Testis (tissue), 3 donors: ENCODE measurements around the gene MUC13. TPM values are rescaled to one million over a fixed set of nuclear protein-coding genes. Genes with fewer than 3 reads are reported as not detected.

Experiments used
- DNase-seq: peaks from one replicate; pipeline ENCODE4 v3.0.0-alpha.2; 2019
- H3K27ac ChIP-seq, 2 donors: fragments of 200-600 bp; sonication (generic); one replicate each; pipeline ENCODE4 v1.5.1; 2019
- H3K27me3 ChIP-seq: fragments of 200-600 bp; sonication (generic); one replicate; pipeline ENCODE4 v1.5.1; 2019
- H3K36me3 ChIP-seq: fragments of 200-600 bp; sonication (generic); one replicate; pipeline ENCODE4 v1.5.1; 2017; ENCODE audit warnings: low read depth; ENCODE audit errors: missing control alignments
- H3K4me1 ChIP-seq: fragments of 200-600 bp; sonication (generic); one replicate; pipeline ENCODE4 v1.5.1; 2019
- H3K4me3 ChIP-seq, 2 donors: fragments of 200-600 bp; sonication (generic); one replicate each; pipeline ENCODE4 v1.5.1; 2017 to 2019
- H3K9me3 ChIP-seq: fragments of 200-600 bp; sonication (generic); one replicate; pipeline ENCODE4 v1.5.1; 2017
- CTCF ChIP-seq, 3 experiments: fragments of 450-650 bp in 2 of 3; fragments of 200-600 bp in 1 of 3; sonication (generic) in 1 of 3; IDR thresholded peaks; one replicate each; pipeline ENCODE4 v1.5.1; 2016 to 2019; ENCODE audit warnings: antibody characterized with exemption in 3 of 3, mild to moderate bottlenecking in 2 of 3, moderate library complexity in 1 of 3
- POLR2A ChIP-seq: fragments of 450-650 bp; IDR thresholded peaks from one replicate; pipeline ENCODE4 v1.6.1; 2017; ENCODE audit warnings: antibody characterized with exemption, mild to moderate bottlenecking, moderate library complexity
- WGBS, 2 donors: methylation state at CpG; one replicate each; pipeline ENCODE4 v1.1.5; 2018; 5-methylcytosine and 5-hydroxymethylcytosine counted together
- intact Hi-C: fragments of 100-400 bp; cut with DNase I; formaldehyde crosslinking; loops from one replicate; pipeline ENCODE4 v1.15.1; 2023; ENCODE audit warnings: low total_unique reads
- polyA plus RNA-seq: library from polyadenylated mRNA; stranded (reverse); fragments of 350-450 nt; fragmentation: Illumina TruSeq; extraction: RNeasy Lipid Tissue Mini Kit (QIAGEN cat#74804); gene quantifications from one replicate; pipeline ENCODE4 v1.2.3, GENCODE V29; 2014; ENCODE audit warnings: low read depth, low replicate concordance; ENCODE audit not compliant: insufficient read depth
- total RNA-seq, 2 donors: library from RNA; depleted of rRNA; stranded (reverse); fragments of >200 nt; gene quantifications; one replicate each; pipeline ENCODE4 v1.2.3, GENCODE V29; 2016

Gene MUC13
- total and polyA plus RNA-seq, 3 donors from 2014 or later: 0.19 to 0.34 (median 0.24) TPM

DNA sequence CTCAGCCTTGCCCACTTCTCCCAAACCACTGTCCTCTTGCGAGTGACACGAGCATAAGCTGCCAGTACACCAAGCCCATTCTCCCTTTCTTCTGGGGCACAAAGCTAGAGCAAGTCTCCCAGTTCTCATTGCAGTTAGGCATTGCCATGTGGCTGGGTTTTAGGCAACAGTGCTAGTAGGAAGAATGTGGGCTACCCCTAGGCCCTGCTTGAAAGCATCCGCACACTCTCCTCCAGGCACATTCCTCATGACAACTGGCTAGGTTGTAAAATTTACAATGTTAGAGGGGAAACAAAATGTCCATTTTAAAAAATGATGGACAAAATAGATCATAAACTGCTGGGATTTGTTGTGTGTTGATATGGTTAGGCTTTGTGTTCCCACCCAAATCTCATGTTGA lies 67.0 kb downstream of the MUC13 start:
- Histone ChIP-seq H3K4me3 (no peak overlapping the region), H3K4me1 (no peaks in the 10 kb centered on the region), H3K36me3 (no peaks in the 10 kb centered on the region), H3K27ac (no peak overlapping the region), H3K27me3 (no peaks in the 10 kb centered on the region), H3K9me3 (no peaks in the 10 kb centered on the region)
- intact Hi-C loops: no loop called here
- 95 to 96% methylated on average over 3 of the region's 3 CpGs for WGBS, 2 donors
- TF ChIP-seq POLR2A: no peak
- no peak for TF ChIP-seq CTCF (IDR thresholded peaks at IDR 0.05)
- no peak for DNase-seq

DNA sequence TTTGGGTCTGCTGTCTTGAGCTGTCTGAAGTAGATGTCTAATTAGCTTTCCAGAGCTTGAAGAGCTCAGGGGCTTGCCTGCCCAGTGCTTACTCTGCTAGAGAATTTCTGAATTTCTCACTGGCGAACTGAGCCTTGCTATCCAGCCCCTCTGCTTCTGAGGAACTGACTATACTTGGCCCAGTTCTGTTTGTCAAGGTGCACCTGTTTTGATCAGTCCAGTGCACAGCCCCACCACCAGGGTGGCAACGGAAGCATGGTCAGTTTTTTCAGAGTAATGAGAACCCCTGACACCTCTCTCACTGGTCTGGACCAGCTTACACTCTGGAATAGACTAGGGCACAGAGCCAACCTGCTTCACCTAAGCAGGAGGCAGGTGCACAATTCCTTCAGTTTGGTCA lies 72.5 kb downstream of the MUC13 start:
- Histone ChIP-seq H3K9me3 (no peaks in the 10 kb centered on the region), H3K4me1 (peaks cover 17% of the 10 kb centered on the region), H3K4me3 (no peak overlapping the region), H3K36me3 (no peaks in the 10 kb centered on the region), H3K27me3 (no peaks in the 10 kb centered on the region), H3K27ac (no peak overlapping the region)
- WGBS, 2 donors: 92 to 100% methylated on average over 1 to 2 of the region's 2 CpGs
- TF ChIP-seq POLR2A (no peak), CTCF (IDR thresholded peaks at IDR 0.05) (no peak)
- DNase-seq: no peak
- intact Hi-C loops: no loop called here

- 64 to 69% methylated on average over 9 of the region's 9 CpGs for WGBS, 2 donors
- DNase-seq: no peak
- peaks cover 17% of the 10 kb centered on the region for H3K4me1 ChIP-seq
- H3K9me3 ChIP-seq: no peaks in the 10 kb centered on the region
- H3K4me3 ChIP-seq: no peak overlapping the region
- no peak for TF ChIP-seq POLR2A
- TF ChIP-seq CTCF (IDR thresholded peaks at IDR 0.05): no peak
- H3K36me3 ChIP-seq: no peaks in the 10 kb centered on the region
- intact Hi-C loops: no loop called here
- H3K27me3 ChIP-seq: no peaks in the 10 kb centered on the region
- H3K27ac ChIP-seq: peak overlapping the region in 1 of 2 donors; percentile 54
Measured at GRCh38 chr3:124861041-124861440, 73.5 kb downstream of the MUC13 start.

DNA sequence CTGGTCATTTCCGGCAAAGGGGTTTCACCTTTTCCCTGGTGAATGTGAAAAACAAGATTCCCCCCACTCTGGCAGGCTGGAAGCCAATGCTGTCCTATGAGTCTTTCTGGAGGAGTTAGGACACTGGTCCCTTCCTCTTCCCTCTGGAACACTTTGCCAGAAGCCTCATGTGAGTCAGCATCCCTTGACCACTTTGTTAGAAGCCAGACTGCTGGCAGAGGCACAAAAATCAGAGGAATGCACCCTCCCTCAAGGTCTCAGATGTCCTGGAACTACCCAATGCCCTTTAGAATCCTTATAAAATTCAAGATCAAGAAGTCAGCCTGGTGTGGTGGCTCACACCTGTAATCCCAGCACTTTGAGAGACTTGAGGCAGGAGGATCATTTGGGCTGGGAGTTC lies 74.0 kb downstream of the MUC13 start:
- peak; percentile 60 for DNase-seq
- intact Hi-C loops: no loop called here
- H3K4me3 ChIP-seq: no peak overlapping the region
- H3K9me3 ChIP-seq: no peaks in the 10 kb centered on the region
- peak overlapping the region in 1 of 2 donors; percentile 54 for H3K27ac ChIP-seq
- no peaks in the 10 kb centered on the region for H3K27me3 ChIP-seq
- peaks cover 17% of the 10 kb centered on the region for H3K4me1 ChIP-seq
- H3K36me3 ChIP-seq: no peaks in the 10 kb centered on the region
- TF ChIP-seq POLR2A (no peak), CTCF (IDR thresholded peaks at IDR 0.05) (no peak)
- WGBS, 2 donors: 43 to 58% methylated on average over 1 of the region's 1 CpG

GRCh38 chr3:124859025-124859424 lies 75.5 kb downstream of the MUC13 start:
- no peak for DNase-seq
- H3K27ac ChIP-seq: no peak overlapping the region
- peaks cover 17% of the 10 kb centered on the region for H3K4me1 ChIP-seq

More at GRCh38 chr3:124859025-124859424, 75.5 kb downstream of the MUC13 start:
- intact Hi-C loops: no loop called here
- Histone ChIP-seq H3K36me3 (no peaks in the 10 kb centered on the region), H3K4me3 (no peak overlapping the region), H3K9me3 (no peaks in the 10 kb centered on the region), H3K27me3 (no peaks in the 10 kb centered on the region)
- no peak for TF ChIP-seq POLR2A
- no peak for TF ChIP-seq CTCF (IDR thresholded peaks at IDR 0.05)
- 83 to 92% methylated on average over 7 of the region's 7 CpGs for WGBS, 2 donors
